Measurements from ENCODE around the gene MMP23B. TPM values are rescaled to one million over a fixed set of nuclear protein-coding genes. Genes with fewer than 3 reads are reported as not detected.

Gene MMP23B
- total and polyA plus RNA-seq, 2 of the 8 experiments (the other 6 are each of a cell fraction or from before 2014, with no cell fraction given), result 9.2 to 14.6 TPM

DNA sequence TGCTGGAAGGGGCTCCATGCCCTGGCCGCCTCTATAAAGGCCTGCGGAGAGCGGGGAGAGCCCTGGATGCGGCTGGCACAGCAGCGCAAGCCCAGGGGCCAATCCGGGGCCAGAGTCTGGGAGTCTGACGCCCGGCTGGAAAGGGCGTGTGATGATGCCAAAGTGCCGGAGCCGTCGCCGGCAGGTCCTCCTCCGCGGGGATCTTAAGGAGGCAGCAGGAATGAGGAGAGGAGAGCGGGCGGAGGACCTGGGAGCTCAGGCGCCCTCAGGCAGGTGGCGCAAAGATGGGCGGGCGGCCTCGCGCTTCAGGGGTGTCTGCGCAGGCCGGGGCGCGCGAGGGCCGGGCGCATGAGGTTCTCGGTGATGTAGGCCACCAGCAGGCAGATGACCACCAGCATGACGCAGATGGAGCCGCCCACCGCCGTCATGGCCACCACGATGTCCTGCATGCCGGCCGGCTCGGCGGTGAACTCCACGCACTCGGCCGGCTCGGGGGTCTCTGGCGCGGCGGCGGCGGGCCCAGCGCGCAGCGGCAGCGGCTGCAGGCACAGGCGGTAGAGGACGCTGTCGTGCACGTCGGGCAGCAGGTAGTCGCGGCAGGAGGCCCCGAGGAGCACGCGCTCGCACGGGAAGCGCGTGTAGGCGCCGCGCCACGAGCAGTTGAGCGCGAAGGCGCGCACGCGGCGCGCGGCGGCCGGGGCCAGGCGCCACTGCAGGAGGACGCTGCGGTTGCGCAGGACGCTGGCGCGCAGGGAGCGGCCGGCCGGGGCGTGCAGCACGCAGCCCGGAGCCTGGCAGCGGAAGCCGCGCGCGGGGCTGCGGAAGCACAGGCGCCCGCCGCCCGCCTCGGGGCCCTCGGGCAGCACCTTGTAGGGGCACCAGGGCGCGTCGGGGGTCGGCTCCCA is 32.7 kb upstream of the MMP23B start (continued):
- TF ChIP-seq RNF2 (IDR thresholded peaks at IDR 0.05; ENCODE audit: borderline replicate concordance, low read depth, low read length, missing control alignments, poor library complexity, severe bottlenecking) (peak; percentile 44), GABPA (IDR thresholded peaks at IDR 0.05; ENCODE audit: borderline replicate concordance, insufficient read depth, low read length) (peak; percentile 77; the same call in 1 of the 2 replicates), POLR2A (IDR thresholded peaks at IDR 0.05; ENCODE audit: control extremely low read depth in 1 of 2, low read depth in 2 of 2, low read length in 2 of 2) (no peak), CTBP2 (IDR thresholded peaks at IDR 0.05; ENCODE audit: borderline replicate concordance, insufficient read depth, insufficient read length, low read length) (peak; percentile 70), HDAC2 (IDR thresholded peaks at IDR 0.05; ENCODE audit: borderline replicate concordance in 1 of 2, low read depth in 2 of 2, low read length in 2 of 2) (peak; percentile 35 to 42; a peak in 1 of 4 replicates), CREB1 (IDR thresholded peaks at IDR 0.05) (peak; percentile 80), JUN (IDR thresholded peaks at IDR 0.05; ENCODE audit: low read depth, low read length) (no peak), ASH2L (IDR thresholded peaks at IDR 0.05; ENCODE audit: low read length) (no peak), BACH1 (IDR thresholded peaks at IDR 0.05; ENCODE audit: low read length) (peak; percentile 61), TCF12 (IDR thresholded peaks at IDR 0.05; ENCODE audit: low read depth, low read length) (no peak), TAF1 (IDR thresholded peaks at IDR 0.05; ENCODE audit: low read depth, low read length) (0 out of 2 replicates have a peak, but pooled peaks have one; percentile 35), PHF8 (conservative IDR thresholded peaks at IDR 0.05; ENCODE audit: low read depth, low read length) (0 out of 2 replicates have a peak, but pooled peaks have one; percentile 28), KDM1A (IDR thresholded peaks at IDR 0.05; ENCODE audit: borderline replicate concordance, low read length) (0 out of 2 replicates have a peak, but pooled peaks have one; percentile 9), SIN3A (conservative IDR thresholded peaks at IDR 0.05 in 1 of 2, IDR thresholded peaks at IDR 0.05 in 1 of 2; ENCODE audit: low read depth in 1 of 2, low read length in 2 of 2) (0 out of 4 replicates have a peak, but pooled peaks of 1 of the 2 experiments have one; percentile 32), EZH2 (IDR thresholded peaks at IDR 0.05; ENCODE audit: low read depth, low read length, severe bottlenecking) (peak; percentile 37), CBX5 (IDR thresholded peaks at IDR 0.05; ENCODE audit: low read depth, low read length) (no peak)
- TF ChIP-seq, protein P1, sequence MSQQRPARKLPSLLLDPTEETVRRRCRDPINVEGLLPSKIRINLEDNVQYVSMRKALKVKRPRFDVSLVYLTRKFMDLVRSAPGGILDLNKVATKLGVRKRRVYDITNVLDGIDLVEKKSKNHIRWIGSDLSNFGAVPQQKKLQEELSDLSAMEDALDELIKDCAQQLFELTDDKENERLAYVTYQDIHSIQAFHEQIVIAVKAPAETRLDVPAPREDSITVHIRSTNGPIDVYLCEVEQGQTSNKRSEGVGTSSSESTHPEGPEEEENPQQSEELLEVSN (IDR thresholded peaks at IDR 0.05), result peak; percentile 83
- TF ChIP-seq, protein P2, sequence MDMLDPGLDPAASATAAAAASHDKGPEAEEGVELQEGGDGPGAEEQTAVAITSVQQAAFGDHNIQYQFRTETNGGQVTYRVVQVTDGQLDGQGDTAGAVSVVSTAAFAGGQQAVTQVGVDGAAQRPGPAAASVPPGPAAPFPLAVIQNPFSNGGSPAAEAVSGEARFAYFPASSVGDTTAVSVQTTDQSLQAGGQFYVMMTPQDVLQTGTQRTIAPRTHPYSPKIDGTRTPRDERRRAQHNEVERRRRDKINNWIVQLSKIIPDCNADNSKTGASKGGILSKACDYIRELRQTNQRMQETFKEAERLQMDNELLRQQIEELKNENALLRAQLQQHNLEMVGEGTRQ (IDR thresholded peaks at IDR 0.05; ENCODE audit: low read length), result no peak
